Esophagus squamous epithelium (tissue), 5 donors: ENCODE results near the gene MYORG. TPM values are rescaled to one million over a fixed set of nuclear protein-coding genes. Genes with fewer than 3 reads are reported as not detected.

Experiments used
- DNase-seq: peaks from one replicate; lab custom pipeline; 2025; lab: John Stamatoyannopoulos, UW
- H3K27ac ChIP-seq, 4 donors: fragments of 200-600 bp; sonication (generic); one replicate each; pipeline ENCODE4 v1.5.1; 2016 to 2019; ENCODE audit warnings: mild to moderate bottlenecking in 1 of 4
- H3K27me3 ChIP-seq, 4 donors: fragments of 200-600 bp; sonication (generic); 1 replicate in 3 of 4; 2 replicates in 1 of 4; pipeline versions ENCODE4 v1.5.1 to v1.6.0; 2017 to 2021; ENCODE audit warnings: antibody characterized with exemption in 1 of 4
- H3K36me3 ChIP-seq, 3 donors: fragments of 200-600 bp; sonication (generic); one replicate each; pipeline ENCODE4 v1.5.1; 2016 to 2019
- H3K4me1 ChIP-seq, 3 donors: fragments of 200-600 bp; sonication (generic); one replicate each; pipeline ENCODE4 v1.5.1; 2017 to 2019
- H3K4me3 ChIP-seq, 4 donors: fragments of 200-600 bp; sonication (generic); 1 replicate in 3 of 4; 2 replicates in 1 of 4; pipeline ENCODE4 v1.5.1; 2016 to 2019; ENCODE audit warnings: mild to moderate bottlenecking in 2 of 4, moderate library complexity in 1 of 4
- H3K9me3 ChIP-seq, 3 donors: fragments of 200-600 bp; sonication (generic); one replicate each; pipeline ENCODE4 v1.5.1; 2016 to 2019
- CTCF ChIP-seq, 6 experiments: fragments of 450-650 bp in 4 of 6; fragments of 200-600 bp in 2 of 6; sonication (generic) in 2 of 6; IDR thresholded peaks; one replicate each; pipeline ENCODE4 v1.5.1; 2016 to 2019; ENCODE audit warnings: antibody characterized with exemption in 6 of 6, mild to moderate bottlenecking in 4 of 6, moderate library complexity in 4 of 6
- POLR2A ChIP-seq, 4 donors: fragments of 450-650 bp; IDR thresholded peaks; one replicate each; pipeline ENCODE4 v1.6.1; 2017; ENCODE audit warnings: antibody characterized with exemption in 4 of 4, mild to moderate bottlenecking in 4 of 4, moderate library complexity in 3 of 4
- WGBS, 2 donors: methylation state at CpG; one replicate each; pipeline ENCODE4 v1.1.5; 2018; 5-methylcytosine and 5-hydroxymethylcytosine counted together
- intact Hi-C: fragments of 100-400 bp; cut with DNase I; formaldehyde crosslinking; loops from one replicate; pipeline ENCODE4 v1.15.0; 2022
- total RNA-seq, 4 donors: library from RNA; depleted of rRNA; stranded (reverse); fragments of >200 nt; gene quantifications; one replicate each; pipeline ENCODE4 v1.1.0, GENCODE V29; 2016
- donor health status: DM: yes; HTN: yes; CAD: no.

MYORG gene
- total RNA-seq, 4 donors from 2014 or later, result 5.3 to 8.8 (median 5.4) TPM

- H3K9me3 ChIP-seq, result no peaks in the 10 kb centered on the region
- TF ChIP-seq CTCF (IDR thresholded peaks at IDR 0.05) (no peak), POLR2A (IDR thresholded peaks at IDR 0.05) (peak in 2 of 4 donors; percentile 23 to 64)
- H3K36me3 ChIP-seq, result no peaks in the 10 kb centered on the region
- peak overlapping the region; percentile 30 to 72 (median 56) for H3K4me3 ChIP-seq
- no peaks in the 10 kb centered on the region for H3K27me3 ChIP-seq
- intact Hi-C loops, result no loop called here
- WGBS, 2 donors, result 12 to 20% methylated on average over 8 to 9 of the region's 59 CpGs
- peaks cover 26 to 46% (median 28%) of the 10 kb centered on the region in 3 donors for H3K4me1 ChIP-seq
- H3K27ac ChIP-seq, result peak overlapping the region; percentile 10 to 76 (median 66)
- no peak for DNase-seq
Observed at GRCh38 chr9:34380511-34381315, 4.0 kb upstream of the MYORG start.

- intact Hi-C loops, result no loop called here
- no peaks in the 10 kb centered on the region for H3K9me3 ChIP-seq
- 19 to 23% methylated on average over 13 to 18 of the region's 24 CpGs for WGBS, 2 donors
- DNase-seq, result no peak
- H3K27ac ChIP-seq, result peak overlapping the region; percentile 13 to 76 (median 66)
- no peaks in the 10 kb centered on the region for H3K36me3 ChIP-seq
- TF ChIP-seq POLR2A (IDR thresholded peaks at IDR 0.05) (no peak), CTCF (IDR thresholded peaks at IDR 0.05) (no peak)
- peak overlapping the region; percentile 17 to 72 (median 56) for H3K4me3 ChIP-seq
- H3K27me3 ChIP-seq, result no peaks in the 10 kb centered on the region
- H3K4me1 ChIP-seq, result peaks cover 28 to 53% (median 32%) of the 10 kb centered on the region in 3 donors
Observed at GRCh38 chr9:34380034-34380510, 3.4 kb upstream of the MYORG start.

- intact Hi-C loops, result loop anchor here (5.0 kb wide), 1 partner anchor 47 kb away; no protein-coding TSS in a partner anchor
- H3K27ac ChIP-seq, result peak overlapping the region; percentile 13 to 76 (median 66)
- TF ChIP-seq CTCF (IDR thresholded peaks at IDR 0.05) (peak; percentile 87 to 98 (median 98)), POLR2A (IDR thresholded peaks at IDR 0.05) (no peak)
- H3K4me3 ChIP-seq, result peak overlapping the region; percentile 17 to 72 (median 56)
- peak; percentile 66 for DNase-seq
- 3 to 5% methylated on average over 22 to 26 of the region's 35 CpGs for WGBS, 2 donors
- H3K4me1 ChIP-seq, result peaks cover 28 to 58% (median 34%) of the 10 kb centered on the region in 3 donors
- no peaks in the 10 kb centered on the region for H3K27me3 ChIP-seq
- no peaks in the 10 kb centered on the region for H3K36me3 ChIP-seq
- no peaks in the 10 kb centered on the region for H3K9me3 ChIP-seq
Observed at GRCh38 chr9:34379334-34380033, 2.8 kb upstream of the MYORG start.

- DNase-seq, result no peak
- no peaks in the 10 kb centered on the region for H3K36me3 ChIP-seq
- 95 to 96% methylated on average over 3 of the region's 3 CpGs for WGBS, 2 donors
- H3K4me3 ChIP-seq, result no peak overlapping the region
- H3K27me3 ChIP-seq, result no peaks in the 10 kb centered on the region
- TF ChIP-seq POLR2A (IDR thresholded peaks at IDR 0.05), result no peak
- TF ChIP-seq CTCF (IDR thresholded peaks at IDR 0.05), result no peak
- no peaks in the 10 kb centered on the region for H3K9me3 ChIP-seq
- intact Hi-C loops, result loop anchor here (5.0 kb wide), 1 partner anchor 46 kb away; no protein-coding TSS in a partner anchor
- H3K27ac ChIP-seq, result no peak overlapping the region
- peaks cover 28 to 60% (median 34%) of the 10 kb centered on the region in 3 donors for H3K4me1 ChIP-seq
Observed at GRCh38 chr9:34378376-34379060, 1.8 kb upstream of the MYORG start.
